ENCODE results near the gene BEND2.

DNA sequence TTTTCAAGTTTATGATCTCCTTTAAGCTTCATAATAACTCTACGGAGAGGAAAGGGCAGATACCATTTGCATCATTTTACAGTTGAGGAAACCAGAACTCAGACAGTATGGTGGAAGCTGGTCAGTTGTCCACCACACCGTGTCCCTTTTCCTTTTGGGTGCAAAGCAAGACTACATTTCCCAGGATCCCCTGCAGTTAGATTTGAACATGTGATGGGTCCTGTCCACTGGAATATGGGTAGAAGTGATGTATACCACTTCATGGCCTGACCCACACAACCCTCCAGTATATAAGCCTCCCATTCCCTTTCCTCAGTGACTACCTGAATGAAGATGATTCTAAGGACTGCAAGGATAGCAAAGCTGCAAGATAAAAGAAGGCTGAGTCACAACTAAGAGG lies 74.7 kb downstream of the BEND2 start:
- TF ChIP-seq, protein P1, sequence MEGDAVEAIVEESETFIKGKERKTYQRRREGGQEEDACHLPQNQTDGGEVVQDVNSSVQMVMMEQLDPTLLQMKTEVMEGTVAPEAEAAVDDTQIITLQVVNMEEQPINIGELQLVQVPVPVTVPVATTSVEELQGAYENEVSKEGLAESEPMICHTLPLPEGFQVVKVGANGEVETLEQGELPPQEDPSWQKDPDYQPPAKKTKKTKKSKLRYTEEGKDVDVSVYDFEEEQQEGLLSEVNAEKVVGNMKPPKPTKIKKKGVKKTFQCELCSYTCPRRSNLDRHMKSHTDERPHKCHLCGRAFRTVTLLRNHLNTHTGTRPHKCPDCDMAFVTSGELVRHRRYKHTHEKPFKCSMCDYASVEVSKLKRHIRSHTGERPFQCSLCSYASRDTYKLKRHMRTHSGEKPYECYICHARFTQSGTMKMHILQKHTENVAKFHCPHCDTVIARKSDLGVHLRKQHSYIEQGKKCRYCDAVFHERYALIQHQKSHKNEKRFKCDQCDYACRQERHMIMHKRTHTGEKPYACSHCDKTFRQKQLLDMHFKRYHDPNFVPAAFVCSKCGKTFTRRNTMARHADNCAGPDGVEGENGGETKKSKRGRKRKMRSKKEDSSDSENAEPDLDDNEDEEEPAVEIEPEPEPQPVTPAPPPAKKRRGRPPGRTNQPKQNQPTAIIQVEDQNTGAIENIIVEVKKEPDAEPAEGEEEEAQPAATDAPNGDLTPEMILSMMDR (IDR thresholded peaks at IDR 0.05; ENCODE audit: poor library complexity): no peak
- no peak for TF ChIP-seq EZH2phosphoT487 (IDR thresholded peaks at IDR 0.05; ENCODE audit: low read depth, severe bottlenecking, unreplicated experiment)
- no peak for TF ChIP-seq EZH2 (IDR thresholded peaks at IDR 0.05; ENCODE audit: borderline replicate concordance)
